Smooth muscle cell (in vitro differentiated cells): ENCODE data around the gene NEU4. TPM values are rescaled to one million over a fixed set of nuclear protein-coding genes. Genes with fewer than 3 reads are reported as not detected.

Experiments
- DNase-seq: peaks from one replicate; lab custom pipeline; 2025; ENCODE audit not compliant: unreplicated experiment; lab: John Stamatoyannopoulos, UW
- H2AFZ ChIP-seq: fragments of 200-600 bp; sonication (generic); 2 replicates; pipeline ENCODE4 v1.6.0; 2016; ENCODE audit warnings: antibody characterized with exemption, low read depth, mild to moderate bottlenecking
- H3F3A ChIP-seq: fragments of 200-600 bp; sonication (generic); 2 replicates; pipeline ENCODE4 v1.6.0; 2017; ENCODE audit warnings: antibody characterized with exemption, low read depth
- H3K27ac ChIP-seq: fragments of 200-600 bp; sonication (generic); 2 replicates; pipeline ENCODE4 v1.5.1; 2016; ENCODE audit warnings: low read depth, mild to moderate bottlenecking
- H3K27me3 ChIP-seq: fragments of 200-600 bp; sonication (generic); 2 replicates; pipeline ENCODE4 v1.6.1; 2016; ENCODE audit warnings: low read depth, mild to moderate bottlenecking
- H3K36me3 ChIP-seq: fragments of 200-600 bp; sonication (generic); 2 replicates; pipeline ENCODE4 v1.5.1; 2016; ENCODE audit warnings: low read depth
- H3K4me1 ChIP-seq: fragments of 200-600 bp; sonication (generic); 2 replicates; pipeline ENCODE4 v1.5.1; 2016; ENCODE audit warnings: low read depth
- H3K4me2 ChIP-seq: fragments of 200-600 bp; sonication (generic); 2 replicates; pipeline ENCODE4 v1.6.0; 2016; ENCODE audit warnings: mild to moderate bottlenecking
- H3K4me3 ChIP-seq: fragments of 200-600 bp; sonication (generic); 2 replicates; pipeline ENCODE4 v1.5.1; 2016; ENCODE audit warnings: mild to moderate bottlenecking
- H3K79me2 ChIP-seq: fragments of 200-600 bp; sonication (generic); 2 replicates; pipeline ENCODE4 v1.6.0; 2016; ENCODE audit warnings: low read depth, mild to moderate bottlenecking
- H3K9ac ChIP-seq: fragments of 200-600 bp; sonication (generic); 2 replicates; pipeline ENCODE4 v1.6.0; 2016; ENCODE audit warnings: low read depth
- H3K9me3 ChIP-seq: fragments of 200-600 bp; sonication (generic); replicated peaks from 2 replicates; pipeline ENCODE4 v1.5.1; 2016; ENCODE audit warnings: low read depth
- H4K20me1 ChIP-seq: fragments of 200-600 bp; sonication (generic); 2 replicates; pipeline ENCODE4 v1.6.0; 2016; ENCODE audit warnings: low read depth
- WGBS: methylation state at CpG from one replicate; pipeline ENCODE4 v1.1.7; 2016; ENCODE audit warnings: low lambda C conversion rate; 5-methylcytosine and 5-hydroxymethylcytosine counted together
- polyA plus RNA-seq: library from polyadenylated mRNA; unstranded; fragments of >200 nt; fragmentation: Nextera tagmentation; extraction: Ambion mirVana; gene quantifications from 2 replicates; pipeline ENCODE4 v1.2.1, GENCODE V29; 2016
- total RNA-seq: library from RNA; depleted of rRNA; stranded (reverse); fragments of >200 nt; gene quantifications from 2 replicates; pipeline ENCODE4 v1.2.3, GENCODE V29; 2014
- TF ChIP-seq, protein P1 (sequence below): fragments of 200-600 bp; sonication (generic); IDR thresholded peaks from 2 replicates; pipeline ENCODE4 v1.5.1; 2017; ENCODE audit warnings: borderline replicate concordance, mild to moderate bottlenecking, antibody characterized with exemption; ENCODE audit not compliant: insufficient read depth, poor library complexity, severe bottlenecking

Gene NEU4
- total and polyA plus RNA-seq, 2 experiments from 2014 or later, result 0.10 TPM; not detected in 1

DNA sequence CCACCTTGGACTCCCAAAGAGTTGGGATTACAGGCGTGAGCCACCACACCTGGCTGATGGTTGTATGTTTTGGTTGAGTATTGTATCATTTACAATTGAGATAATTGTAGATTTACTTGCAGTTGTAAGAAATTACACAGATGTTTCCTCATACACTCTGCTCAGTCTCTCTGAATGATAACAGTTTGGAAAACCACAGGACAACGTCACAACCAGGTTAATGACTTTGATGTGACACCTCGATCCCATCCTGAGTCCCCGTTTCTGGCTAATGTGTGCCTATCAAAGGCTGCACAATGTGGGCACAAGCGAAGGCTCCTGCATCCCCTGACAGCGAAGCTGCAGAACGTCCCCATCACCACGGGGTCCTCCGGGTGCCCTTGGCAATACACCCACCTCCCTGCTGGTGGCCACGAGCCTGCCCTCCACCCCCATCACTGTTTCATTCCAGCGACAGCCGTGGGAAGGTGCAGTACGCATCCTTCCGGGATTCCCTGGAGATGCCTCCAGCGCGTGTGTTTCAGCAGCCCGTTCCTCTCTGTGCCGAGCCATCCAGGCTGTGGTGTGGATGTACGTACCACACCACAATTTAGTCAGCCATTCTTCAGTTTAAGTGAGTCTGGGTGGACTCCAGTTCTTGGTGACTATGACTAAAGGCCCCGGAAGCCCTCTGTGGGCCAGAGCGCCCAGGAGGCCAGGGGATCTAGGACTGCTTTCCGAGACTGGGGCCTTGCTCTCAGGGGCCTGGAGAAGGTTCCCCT is 54.0 kb downstream of the NEU4 start:
- Histone ChIP-seq H3K4me1 (no peaks in the 10 kb centered on the region), H3K4me3 (no peak overlapping the region), H3K9me3 (no peaks in the 10 kb centered on the region), H3K4me2 (no peak overlapping the region), H2AFZ (no peak overlapping the region), H3K79me2 (no peaks in the 10 kb centered on the region), H3K27me3 (no peaks in the 10 kb centered on the region), H4K20me1 (no peaks in the 10 kb centered on the region), H3K36me3 (no peaks in the 10 kb centered on the region), H3F3A (no peaks in the 10 kb centered on the region), H3K9ac (no peak overlapping the region), H3K27ac (no peak overlapping the region)
- no peak for DNase-seq
- WGBS, result 92% methylated on average over 22 of the region's 22 CpGs
- TF ChIP-seq, protein P1, sequence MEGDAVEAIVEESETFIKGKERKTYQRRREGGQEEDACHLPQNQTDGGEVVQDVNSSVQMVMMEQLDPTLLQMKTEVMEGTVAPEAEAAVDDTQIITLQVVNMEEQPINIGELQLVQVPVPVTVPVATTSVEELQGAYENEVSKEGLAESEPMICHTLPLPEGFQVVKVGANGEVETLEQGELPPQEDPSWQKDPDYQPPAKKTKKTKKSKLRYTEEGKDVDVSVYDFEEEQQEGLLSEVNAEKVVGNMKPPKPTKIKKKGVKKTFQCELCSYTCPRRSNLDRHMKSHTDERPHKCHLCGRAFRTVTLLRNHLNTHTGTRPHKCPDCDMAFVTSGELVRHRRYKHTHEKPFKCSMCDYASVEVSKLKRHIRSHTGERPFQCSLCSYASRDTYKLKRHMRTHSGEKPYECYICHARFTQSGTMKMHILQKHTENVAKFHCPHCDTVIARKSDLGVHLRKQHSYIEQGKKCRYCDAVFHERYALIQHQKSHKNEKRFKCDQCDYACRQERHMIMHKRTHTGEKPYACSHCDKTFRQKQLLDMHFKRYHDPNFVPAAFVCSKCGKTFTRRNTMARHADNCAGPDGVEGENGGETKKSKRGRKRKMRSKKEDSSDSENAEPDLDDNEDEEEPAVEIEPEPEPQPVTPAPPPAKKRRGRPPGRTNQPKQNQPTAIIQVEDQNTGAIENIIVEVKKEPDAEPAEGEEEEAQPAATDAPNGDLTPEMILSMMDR, result no peak

DNA sequence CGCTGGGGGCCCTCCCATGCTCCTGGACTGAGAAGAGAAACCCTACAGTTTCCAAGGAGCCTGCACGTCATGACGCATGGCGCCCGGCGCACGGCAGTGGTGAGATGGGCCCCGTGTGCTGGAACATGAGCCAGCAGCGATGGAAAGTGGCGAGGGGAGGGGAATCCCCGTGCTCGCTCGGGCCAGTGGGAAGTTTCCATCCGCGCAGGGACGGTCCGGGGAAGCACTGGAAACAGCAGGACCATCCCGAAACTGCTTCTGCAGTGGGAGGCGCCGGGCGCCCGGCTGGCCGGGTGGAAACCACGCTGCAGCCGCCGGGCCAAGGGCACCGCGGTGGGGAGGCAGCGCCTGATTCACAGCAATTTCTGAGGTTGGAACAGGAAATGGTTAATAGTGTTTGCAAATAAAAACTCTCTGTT is 54.6 kb downstream of the NEU4 start:
- H3K9ac ChIP-seq, result no peak overlapping the region
- no peaks in the 10 kb centered on the region for H3K27me3 ChIP-seq
- H2AFZ ChIP-seq, result no peak overlapping the region
- H4K20me1 ChIP-seq, result no peaks in the 10 kb centered on the region
- H3K79me2 ChIP-seq, result no peaks in the 10 kb centered on the region
- no peaks in the 10 kb centered on the region for H3F3A ChIP-seq
- TF ChIP-seq, protein P1, result no peak
- H3K36me3 ChIP-seq, result no peaks in the 10 kb centered on the region
- H3K9me3 ChIP-seq, result no peaks in the 10 kb centered on the region
- H3K4me3 ChIP-seq, result no peak overlapping the region
- no peak overlapping the region for H3K27ac ChIP-seq
- H3K4me1 ChIP-seq, result no peaks in the 10 kb centered on the region
- 82% methylated on average over 29 of the region's 29 CpGs for WGBS
- no peak for DNase-seq
- no peak overlapping the region for H3K4me2 ChIP-seq

DNA sequence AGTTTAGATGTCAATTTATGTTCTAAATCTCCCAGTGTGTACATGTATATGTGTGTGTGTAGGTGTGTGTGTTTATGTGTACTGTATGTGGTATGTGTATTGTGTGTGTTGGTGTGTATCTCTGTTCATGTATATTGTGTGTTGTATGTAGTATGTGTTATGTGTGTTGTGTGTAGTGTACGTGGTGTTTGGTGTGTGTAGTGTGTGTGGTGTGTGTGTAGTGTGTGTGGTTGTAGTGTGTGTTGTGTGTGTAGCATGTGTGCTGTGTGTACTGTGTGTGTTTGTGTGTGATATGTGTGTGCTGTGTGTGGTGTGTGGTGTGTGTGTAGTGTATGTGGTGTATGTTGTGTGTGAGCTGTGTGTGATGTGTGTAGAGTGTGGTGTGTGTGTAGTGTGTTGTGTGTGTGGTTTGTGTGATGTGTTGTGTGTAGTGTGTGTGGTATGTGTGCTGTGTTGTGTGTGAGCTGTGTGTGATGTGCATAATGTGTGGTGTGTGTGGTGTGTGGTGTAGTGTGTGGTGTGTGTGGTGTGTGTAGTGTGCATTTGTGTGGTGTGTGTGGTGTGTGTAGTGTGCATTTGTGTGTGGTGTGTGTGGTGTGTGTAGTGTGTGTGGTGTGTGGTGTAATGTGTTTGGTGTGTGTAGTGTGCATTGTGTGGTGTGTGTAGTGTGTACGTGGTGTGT is 55.3 kb downstream of the NEU4 start:
- no peak overlapping the region for H3K4me2 ChIP-seq
- no peak for DNase-seq
- TF ChIP-seq, protein P1, result no peak
- no peak overlapping the region for H2AFZ ChIP-seq
- H3K9ac ChIP-seq, result no peak overlapping the region
- 96% methylated on average over 2 of the region's 2 CpGs for WGBS
- H3K27me3 ChIP-seq, result no peaks in the 10 kb centered on the region
- no peak overlapping the region for H3K27ac ChIP-seq
- H3K4me3 ChIP-seq, result no peak overlapping the region
- no peaks in the 10 kb centered on the region for H3K36me3 ChIP-seq
- H3K4me1 ChIP-seq, result no peaks in the 10 kb centered on the region
- H4K20me1 ChIP-seq, result no peaks in the 10 kb centered on the region
- no peaks in the 10 kb centered on the region for H3K79me2 ChIP-seq
- H3F3A ChIP-seq, result no peaks in the 10 kb centered on the region
- H3K9me3 ChIP-seq, result no peaks in the 10 kb centered on the region
